Colon (tissue), 2 donors: ENCODE results near the gene WDR12.
"Not testable (repeated sequence)": the region's sequence is repeated elsewhere in the genome, so short reads cannot be mapped to it uniquely, and the experiment has no call there.

Experiments used
- FAIRE-seq: peaks from 2 replicates; lab custom pipeline; 2012; peaks lifted over from hg19 to GRCh38; lab: Jason Lieb, UNC
- donor health status: control.
- donor health status: control.

WDR12 gene

GRCh38 chr2:202911512-202912341 is at the start of gene WDR12, which contains the start of gene CARF:
Gene WDR12 (minus strand): TSS chr2:202911673. CDS start chr2:202911476, 197 bp downstream.
Gene CARF (plus strand): TSS chr2:202912275. CDS start chr2:202941903, 29,628 bp downstream.
- no peak for FAIRE-seq

- no peak for FAIRE-seq
These were observed 49.1 kb upstream of the WDR12 start for GRCh38 chr2:202960524-202960923.

- no peak for FAIRE-seq
These were observed 39.1 kb upstream of the WDR12 start for GRCh38 chr2:202950592-202950991.

GRCh38 chr2:202949333-202949732 is 37.9 kb upstream of the WDR12 start:
- not testable (repeated sequence) for FAIRE-seq

GRCh38 chr2:202945497-202945896 is 34.0 kb upstream of the WDR12 start:
- no peak for FAIRE-seq

- FAIRE-seq = no peak
These were observed 33.3 kb upstream of the WDR12 start for GRCh38 chr2:202944816-202945215.

GRCh38 chr2:202944408-202944807 is 32.9 kb upstream of the WDR12 start:
- FAIRE-seq = no peak

GRCh38 chr2:202941771-202942170 is 30.3 kb upstream of the WDR12 start:
- no peak for FAIRE-seq

GRCh38 chr2:202938960-202939359 is 27.5 kb upstream of the WDR12 start:
- FAIRE-seq = no peak

- FAIRE-seq = no peak
These were observed 23.0 kb upstream of the WDR12 start for GRCh38 chr2:202934456-202934855.

- no peak for FAIRE-seq
These were observed 22.5 kb upstream of the WDR12 start for GRCh38 chr2:202933958-202934357.

- no peak for FAIRE-seq
These were observed 21.7 kb upstream of the WDR12 start for GRCh38 chr2:202933139-202933510.

GRCh38 chr2:202932425-202933138 is 21.1 kb upstream of the WDR12 start:
- FAIRE-seq = no peak

- no peak for FAIRE-seq
These were observed 7.4 kb upstream of the WDR12 start for GRCh38 chr2:202918860-202919259.

GRCh38 chr2:202912342-202913201 is 1.1 kb upstream of the WDR12 start:
- FAIRE-seq = peak; percentile 21

GRCh38 chr2:202911203-202911511 is 316 bp downstream of the WDR12 start:
- FAIRE-seq = no peak

- no peak for FAIRE-seq
These were observed 775 bp downstream of the WDR12 start for GRCh38 chr2:202910698-202911097.

GRCh38 chr2:202910250-202910649 is 1.2 kb downstream of the WDR12 start:
- FAIRE-seq = not testable (repeated sequence)

GRCh38 chr2:202909394-202910192 is 1.9 kb downstream of the WDR12 start:
- FAIRE-seq = no peak

GRCh38 chr2:202908186-202908585 is 3.3 kb downstream of the WDR12 start:
- FAIRE-seq = no peak

GRCh38 chr2:202905507-202905906 is 6.0 kb downstream of the WDR12 start:
- FAIRE-seq = not testable (repeated sequence)

GRCh38 chr2:202885190-202885589 is 26.3 kb downstream of the WDR12 start:
- no peak for FAIRE-seq
